Muscle layer of colon (tissue), 2 donors: Measurements from ENCODE around the gene ZNF423.

Source experiments
- H3K27ac ChIP-seq: one replicate; pipeline ENCODE4 v1.7.0; 2013; ENCODE audit warnings: low read depth, mild to moderate bottlenecking, low read length, moderate library complexity
- H3K27me3 ChIP-seq, 2 donors: one replicate each; pipeline ENCODE4 v1.7.0; 2013; ENCODE audit warnings: low read length in 2 of 2, mild to moderate bottlenecking in 2 of 2; ENCODE audit not compliant: insufficient read depth in 2 of 2, control insufficient read depth in 1 of 2
- H3K36me3 ChIP-seq: one replicate; pipeline ENCODE4 v1.7.0; 2013; ENCODE audit warnings: mild to moderate bottlenecking, low read length; ENCODE audit not compliant: insufficient read depth
- H3K4me1 ChIP-seq: one replicate; pipeline ENCODE4 v1.7.0; 2013; ENCODE audit warnings: mild to moderate bottlenecking, low read length; ENCODE audit not compliant: insufficient read depth
- H3K4me3 ChIP-seq, 2 donors: one replicate each; pipeline ENCODE4 v1.7.0; 2013; ENCODE audit warnings: low read length in 2 of 2, low read depth in 1 of 2, mild to moderate bottlenecking in 1 of 2, moderate library complexity in 1 of 2
- H3K9ac ChIP-seq: one replicate; pipeline ENCODE4 v1.7.0; 2013; ENCODE audit warnings: low read length
- H3K9me3 ChIP-seq: one replicate; pipeline ENCODE4 v1.7.0; 2013; ENCODE audit warnings: mild to moderate bottlenecking, low read length
- donor health status: abdominal sarcoma.
- donor health status: Adenocarcinoma of cecum.

The ZNF423 gene

DNA sequence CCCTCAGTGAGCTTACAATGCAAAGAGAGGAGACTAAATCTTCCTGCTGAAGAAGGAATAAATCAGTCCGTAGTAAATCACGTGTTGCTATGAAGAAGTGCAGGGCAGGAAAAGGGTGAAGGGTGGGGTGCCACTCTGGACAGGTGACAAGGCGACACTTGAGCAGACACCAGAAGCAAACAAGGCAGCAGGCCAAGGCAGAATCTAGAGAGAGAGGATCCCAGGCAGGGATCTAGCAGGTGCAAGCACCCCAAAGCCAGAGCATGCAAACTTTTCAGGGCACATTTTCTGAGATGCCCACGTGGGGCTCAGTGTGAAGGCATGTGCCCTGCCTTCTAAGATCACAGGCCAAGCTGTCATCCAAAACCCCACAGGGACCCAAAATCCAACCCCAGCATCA, 193.3 kb downstream of the ZNF423 start:
- no peak overlapping the region for H3K9ac ChIP-seq
- no peaks in the 10 kb centered on the region for H3K9me3 ChIP-seq
- no peaks in the 10 kb centered on the region for H3K27me3 ChIP-seq
- no peak overlapping the region for H3K27ac ChIP-seq
- no peaks in the 10 kb centered on the region for H3K36me3 ChIP-seq
- peaks cover 25% of the 10 kb centered on the region for H3K4me1 ChIP-seq
- H3K4me3 ChIP-seq, result peak overlapping the region in 1 of 2 donors; percentile 41

DNA sequence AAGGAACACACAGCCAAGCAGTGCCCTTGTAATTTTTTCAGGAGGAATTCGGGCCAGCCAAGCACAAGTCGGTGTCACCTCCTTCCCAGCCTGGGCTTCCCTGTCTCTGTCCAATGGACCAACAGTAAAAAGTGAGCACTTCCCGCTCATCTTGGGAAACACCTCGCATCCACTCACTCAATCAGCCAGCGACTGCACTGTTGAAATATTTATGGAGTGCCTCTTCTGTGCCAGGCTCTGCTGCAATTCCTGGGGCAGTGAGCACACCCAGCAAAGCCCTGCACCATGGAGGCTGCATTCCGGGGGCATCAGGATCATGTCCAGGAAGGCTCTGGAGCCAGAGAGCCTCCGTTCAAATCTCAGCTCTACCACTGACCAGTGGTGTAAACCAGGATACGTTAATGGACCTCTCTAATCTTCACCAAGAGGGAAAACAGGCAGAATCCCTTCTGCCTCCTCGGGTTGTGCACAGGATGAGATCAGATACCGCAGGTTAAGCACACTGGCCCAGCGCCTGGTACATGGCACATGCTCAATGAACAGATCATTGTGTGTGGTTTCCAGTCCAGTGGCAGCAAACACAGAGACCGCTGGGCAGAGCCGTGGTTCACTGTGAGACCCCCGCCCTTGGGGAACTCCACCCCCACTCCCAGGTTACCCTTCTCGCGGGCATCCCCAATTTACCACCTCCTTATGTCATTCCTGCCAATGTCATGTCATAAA, 194.3 kb downstream of the ZNF423 start:
- no peak overlapping the region for H3K27ac ChIP-seq
- no peaks in the 10 kb centered on the region for H3K9me3 ChIP-seq
- peaks cover 25% of the 10 kb centered on the region for H3K4me1 ChIP-seq
- no peaks in the 10 kb centered on the region for H3K36me3 ChIP-seq
- no peak overlapping the region for H3K9ac ChIP-seq
- no peak overlapping the region for H3K4me3 ChIP-seq
- H3K27me3 ChIP-seq, result no peaks in the 10 kb centered on the region

DNA sequence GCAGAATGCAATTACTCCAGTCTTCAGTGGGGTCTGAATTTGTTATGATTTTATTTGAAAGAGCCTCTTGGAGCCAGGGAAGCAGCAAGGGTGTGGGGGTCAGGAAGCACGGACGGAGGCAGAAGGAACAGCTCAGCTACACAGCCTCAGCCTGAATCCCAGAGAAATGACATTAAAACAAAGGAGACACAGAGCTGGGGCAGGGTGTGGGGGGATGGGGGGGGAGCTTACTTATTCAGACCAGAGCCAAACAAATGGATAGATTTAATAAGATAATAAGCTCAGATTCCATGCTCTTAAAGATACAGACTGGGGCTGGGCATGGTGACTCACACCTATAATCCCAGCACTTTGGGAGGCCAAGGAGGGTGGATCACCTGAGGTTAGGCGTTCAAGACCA, 195.3 kb downstream of the ZNF423 start:
- H3K4me3 ChIP-seq, result no peak overlapping the region
- H3K4me1 ChIP-seq, result peaks cover 25% of the 10 kb centered on the region
- no peaks in the 10 kb centered on the region for H3K36me3 ChIP-seq
- no peaks in the 10 kb centered on the region for H3K9me3 ChIP-seq
- no peaks in the 10 kb centered on the region for H3K27me3 ChIP-seq
- no peak overlapping the region for H3K27ac ChIP-seq
- no peak overlapping the region for H3K9ac ChIP-seq

DNA sequence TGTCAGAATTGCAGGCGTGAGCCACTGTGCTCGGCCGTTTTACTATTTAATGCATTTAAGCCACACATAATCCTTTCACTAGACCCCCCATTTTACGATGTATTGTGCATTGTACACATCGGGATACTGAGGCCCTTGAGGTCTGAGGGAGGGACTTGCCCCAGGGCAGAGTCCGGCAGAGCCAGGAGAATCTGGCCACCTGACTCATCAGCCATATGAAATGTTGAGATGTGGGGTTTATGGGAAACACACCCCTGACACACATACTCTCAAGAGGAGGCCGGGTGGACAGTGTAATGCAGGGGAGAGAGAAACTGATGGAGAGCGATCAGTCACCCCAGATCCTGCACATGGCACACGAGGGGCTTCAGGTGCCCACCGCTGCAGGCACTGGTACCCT, 196.6 kb downstream of the ZNF423 start:
- Histone ChIP-seq H3K27me3 (no peaks in the 10 kb centered on the region), H3K9me3 (no peaks in the 10 kb centered on the region), H3K4me1 (peaks cover 25% of the 10 kb centered on the region), H3K4me3 (no peak overlapping the region), H3K9ac (no peak overlapping the region), H3K27ac (no peak overlapping the region), H3K36me3 (no peaks in the 10 kb centered on the region)

DNA sequence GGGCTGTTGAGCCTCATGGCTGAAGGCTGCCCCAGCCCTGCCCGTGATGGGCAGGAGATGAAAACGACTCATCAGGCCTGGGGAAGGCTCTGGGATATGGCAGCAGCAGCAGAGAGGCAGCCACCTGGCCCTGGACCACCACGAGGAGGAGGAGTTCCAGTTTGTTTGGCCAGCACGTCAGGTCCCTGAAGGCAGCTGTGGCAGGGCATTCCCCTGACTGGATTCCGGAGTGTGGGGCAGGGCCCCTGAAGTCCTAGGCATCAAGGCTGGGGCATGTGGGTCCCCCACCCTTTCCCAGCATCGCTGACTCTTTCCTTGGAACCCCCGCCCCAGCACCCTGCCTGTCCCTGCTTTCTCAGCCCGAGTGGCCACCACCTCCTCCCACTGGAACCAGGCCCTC, 197.4 kb downstream of the ZNF423 start:
- no peaks in the 10 kb centered on the region for H3K36me3 ChIP-seq
- H3K9ac ChIP-seq, result no peak overlapping the region
- peaks cover 21% of the 10 kb centered on the region for H3K4me1 ChIP-seq
- no peaks in the 10 kb centered on the region for H3K9me3 ChIP-seq
- H3K27ac ChIP-seq, result no peak overlapping the region
- no peaks in the 10 kb centered on the region for H3K27me3 ChIP-seq
- no peak overlapping the region for H3K4me3 ChIP-seq

DNA sequence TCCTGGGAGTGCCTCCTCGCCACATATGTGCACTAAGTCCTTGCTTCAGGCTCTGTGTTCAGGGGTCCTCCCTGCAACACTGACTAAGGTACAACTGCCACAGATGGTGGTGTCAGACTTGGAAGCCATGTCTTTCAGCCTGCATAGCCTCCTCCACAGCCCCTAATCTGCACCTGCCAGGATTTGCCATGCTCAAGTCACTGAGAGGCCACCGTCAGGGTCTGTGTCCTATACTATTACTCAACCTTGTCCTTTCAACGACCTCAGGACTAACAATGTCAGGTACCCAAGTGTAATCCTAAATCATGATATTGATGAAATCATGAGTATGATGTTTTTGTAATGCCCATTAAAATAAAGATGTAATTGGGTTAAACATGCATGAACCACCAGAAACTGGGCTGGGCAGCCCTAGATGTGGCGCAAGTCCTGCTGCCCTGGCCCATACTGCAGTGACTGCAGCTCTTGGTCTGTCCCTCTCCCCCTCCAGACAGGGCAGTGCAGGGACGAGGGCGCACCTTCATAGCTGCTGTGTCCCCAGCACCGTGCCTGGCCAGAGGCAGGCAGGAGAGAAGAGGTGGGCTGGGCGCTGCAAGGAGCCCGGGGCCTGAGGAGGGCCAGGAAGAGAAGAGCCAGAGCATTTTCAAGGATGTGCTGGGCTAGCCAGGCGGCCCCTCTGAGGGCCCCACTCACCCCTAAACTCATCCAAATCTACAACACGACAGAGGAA, 198.0 kb downstream of the ZNF423 start:
- H3K9ac ChIP-seq, result no peak overlapping the region
- H3K36me3 ChIP-seq, result no peaks in the 10 kb centered on the region
- no peak overlapping the region for H3K27ac ChIP-seq

DNA sequence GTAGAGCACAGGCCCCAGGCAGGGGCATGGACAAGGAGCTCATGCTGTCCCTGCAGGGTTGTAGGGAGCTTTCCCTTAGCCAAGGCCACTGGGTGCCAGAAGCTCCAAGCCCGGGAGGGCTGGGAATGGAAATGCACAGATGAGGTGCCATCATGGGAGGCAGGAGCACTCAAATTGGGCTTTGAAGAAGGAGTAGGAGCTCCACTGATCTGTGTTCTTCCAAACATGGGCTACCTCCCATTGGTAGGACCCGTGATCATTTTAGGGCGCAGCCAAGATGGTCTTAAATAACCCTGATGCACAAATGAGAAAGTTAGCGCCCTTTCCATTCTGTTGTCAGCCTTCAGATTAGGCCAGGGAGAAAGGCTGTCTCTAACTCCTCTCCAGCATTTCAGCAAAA, 201.5 kb downstream of the ZNF423 start:
- Histone ChIP-seq H3K36me3 (no peaks in the 10 kb centered on the region), H3K9ac (no peak overlapping the region), H3K27ac (no peak overlapping the region), H3K4me1 (peaks cover 13% of the 10 kb centered on the region), H3K27me3 (no peaks in the 10 kb centered on the region), H3K4me3 (no peak overlapping the region), H3K9me3 (no peaks in the 10 kb centered on the region)

More for the DNA sequence above, 198.0 kb downstream of the ZNF423 start:
- Histone ChIP-seq H3K9me3 (no peaks in the 10 kb centered on the region), H3K27me3 (no peaks in the 10 kb centered on the region), H3K4me3 (no peak overlapping the region), H3K4me1 (peaks cover 17% of the 10 kb centered on the region)

GRCh38 chr16:49653577-49653976, 202.3 kb downstream of the ZNF423 start:
- H3K9me3 ChIP-seq, result no peaks in the 10 kb centered on the region
- no peak overlapping the region for H3K4me3 ChIP-seq
- peaks cover 13% of the 10 kb centered on the region for H3K4me1 ChIP-seq
- no peak overlapping the region for H3K27ac ChIP-seq
- H3K36me3 ChIP-seq, result no peaks in the 10 kb centered on the region
- H3K27me3 ChIP-seq, result no peaks in the 10 kb centered on the region
- H3K9ac ChIP-seq, result no peak overlapping the region

GRCh38 chr16:49653173-49653570, 202.7 kb downstream of the ZNF423 start:
- Histone ChIP-seq H3K9ac (no peak overlapping the region), H3K27me3 (no peaks in the 10 kb centered on the region), H3K9me3 (no peaks in the 10 kb centered on the region), H3K27ac (no peak overlapping the region), H3K4me3 (no peak overlapping the region), H3K4me1 (peaks cover 13% of the 10 kb centered on the region), H3K36me3 (no peaks in the 10 kb centered on the region)

DNA sequence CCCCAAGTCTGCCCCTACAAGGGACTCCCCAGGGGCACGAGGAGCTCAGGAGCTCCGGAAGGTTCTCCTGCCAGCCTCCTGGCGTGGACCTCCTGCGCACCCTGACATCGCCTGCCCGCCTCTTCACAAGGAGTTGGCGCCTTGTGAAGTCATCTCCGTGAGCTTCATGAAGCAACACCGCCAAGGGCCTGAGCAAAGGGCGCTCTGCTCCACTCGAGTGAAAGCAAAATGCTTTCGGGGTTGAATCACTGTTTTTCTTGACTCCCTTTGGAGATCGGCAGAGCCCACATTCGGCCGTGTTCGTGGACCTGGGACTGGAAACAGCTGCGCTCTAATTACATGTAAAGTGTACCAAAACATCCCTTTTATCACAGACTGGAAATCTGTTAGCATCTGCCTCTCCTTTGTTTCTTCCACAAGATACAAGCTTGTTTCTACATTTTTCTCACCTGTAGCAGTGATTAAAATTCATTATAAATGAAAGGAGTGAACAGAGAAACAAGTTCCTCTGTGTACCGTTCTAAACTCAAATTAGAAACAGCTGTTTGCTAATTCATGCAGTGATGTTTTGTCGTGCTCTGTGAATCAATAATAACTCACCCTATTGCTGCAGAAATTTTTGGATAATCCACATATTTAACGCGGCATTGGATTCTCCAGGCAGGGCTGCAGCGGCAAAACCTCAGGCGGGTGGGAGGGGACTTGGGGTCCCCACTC, 203.3 kb downstream of the ZNF423 start:
- Histone ChIP-seq H3K4me3 (peak overlapping the region in 1 of 2 donors; percentile 8), H3K27ac (no peak overlapping the region), H3K4me1 (peaks cover 13% of the 10 kb centered on the region), H3K36me3 (no peaks in the 10 kb centered on the region), H3K27me3 (no peaks in the 10 kb centered on the region), H3K9me3 (no peaks in the 10 kb centered on the region), H3K9ac (no peak overlapping the region)

DNA sequence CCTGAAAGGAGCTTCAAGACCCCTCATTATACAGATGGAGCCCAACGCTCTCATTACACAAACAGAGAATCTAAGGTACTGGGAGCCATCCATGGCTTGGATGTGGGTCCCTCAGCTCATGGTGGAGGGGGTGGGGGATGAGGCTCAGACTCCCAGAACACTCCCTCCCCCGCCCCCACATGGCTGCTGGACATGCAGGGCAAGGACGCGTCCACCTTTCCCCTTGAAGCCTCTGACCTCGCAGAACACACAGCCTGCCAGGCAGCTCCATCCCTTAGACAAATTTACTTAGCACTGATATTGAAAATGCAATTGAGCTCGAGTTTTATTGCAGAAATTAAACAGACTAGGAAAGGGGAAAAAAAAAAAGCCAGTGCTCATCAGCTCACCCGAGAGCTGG, 203.9 kb downstream of the ZNF423 start:
- Histone ChIP-seq H3K9ac (no peak overlapping the region), H3K4me3 (peak overlapping the region in 1 of 2 donors; percentile 8), H3K27ac (no peak overlapping the region), H3K36me3 (no peaks in the 10 kb centered on the region), H3K4me1 (peaks cover 13% of the 10 kb centered on the region), H3K27me3 (no peaks in the 10 kb centered on the region), H3K9me3 (no peaks in the 10 kb centered on the region)
